H1 (cell line): ENCODE results near the gene CCDC92B. TPM values are rescaled to one million over a fixed set of nuclear protein-coding genes. Genes with fewer than 3 reads are reported as not detected.

Source experiments
- NANOG ChIP-seq: IDR thresholded peaks from 2 replicates; pipeline ENCODE4 v1.6.1; 2011; ENCODE audit warnings: low read length, low read depth, mild to moderate bottlenecking, inconsistent platforms; ENCODE audit not compliant: insufficient read depth, poor library complexity, severe bottlenecking
- RBBP5 ChIP-seq: IDR thresholded peaks from 2 replicates; pipeline ENCODE4 v1.7.1; 2012; ENCODE audit warnings: low read depth, mild to moderate bottlenecking, inconsistent platforms, low read length, moderate library complexity, borderline replicate concordance
- SIX5 ChIP-seq: IDR thresholded peaks from 2 replicates; pipeline ENCODE4 v1.6.1; 2011; ENCODE audit warnings: mild to moderate bottlenecking, low read depth, low read length
- polyA plus RNA-seq, 7 experiments: library from polyadenylated mRNA; depleted of rRNA in 3 of 7; stranded (reverse) in 5 of 7; unstranded in 2 of 7; fragments of >200 nt in 5 of 7; fragments of 200-250 nt in 2 of 7; gene quantifications; 1 replicate in 5 of 7; 2 replicates in 1 of 7; 4 replicates in 1 of 7; pipeline versions ENCODE4 v1.2.1 to v1.2.3, GENCODE V29; 2011 to 2013; ENCODE audit warnings: missing spikeins in 2 of 7, mixed read lengths in 2 of 7
- total RNA-seq: library from RNA; stranded (reverse); fragmentation: NEBNext Ultra II Directional; extraction: Animal tissue kit (Norgen Biotek cat#: 25700); gene quantifications from 2 replicates; pipeline ENCODE4 v1.2.1, GENCODE V29; 2021

The CCDC92B gene
- total and polyA plus RNA-seq, 2 of the 8 experiments (the other 6 are each of a cell fraction or from before 2014, with no cell fraction given): 5.5 to 12.1 TPM

- TF ChIP-seq NANOG: no peak
- TF ChIP-seq RBBP5: no peak
- no peak for TF ChIP-seq SIX5
These were observed 37.0 kb downstream of the CCDC92B start (continued) for GRCh38 chr17:2712300-2713043.
